Posterior vena cava (tissue), 2 donors: ENCODE results near the gene RNF166. TPM values are rescaled to one million over a fixed set of nuclear protein-coding genes. Genes with fewer than 3 reads are reported as not detected.

ENCODE experiments used
- DNase-seq: peaks from one replicate; pipeline ENCODE4 v3.0.0-alpha.2; 2020; ENCODE audit warnings: low spot score
- intact Hi-C, 2 donors: fragments of 100-400 bp; cut with DNase I; formaldehyde crosslinking; loops; one replicate each; pipeline versions ENCODE4 v1.14.1 to v1.14.2; 2022 to 2023
- microRNA-seq, 2 donors: library from miRNA; unstranded; fragments of <30 nt; microRNA quantifications; one replicate each; pipeline ENCODE4 v1.2.0, GENCODE V29; 2020 to 2021; ENCODE audit warnings: borderline microRNAs expressed in 2 of 2
- total RNA-seq, 2 donors: library from RNA; stranded (reverse); fragmentation: NEBNext Ultra II Directional; extraction: Animal tissue kit (Norgen Biotek cat#: 25700); gene quantifications; one replicate each; pipeline ENCODE4 v1.2.1, GENCODE V29; 2021
- donor health status: DM: yes; HTN: yes; CAD: no.
- donor health status: DM: yes; HTN: yes; CAD: no.

RNF166 gene
- total RNA-seq, 2 donors from 2014 or later, result 16.8 to 19.0 TPM

GRCh38 chr16:88649924-88650748, 56.1 kb downstream of the RNF166 start:
- intact Hi-C loops, result no loop called here
- peak; percentile 86 for DNase-seq

GRCh38 chr16:88649195-88649923, 56.8 kb downstream of the RNF166 start:
- DNase-seq, result no peak
- intact Hi-C loops, result no loop called here

GRCh38 chr16:88647178-88648070, 58.8 kb downstream of the RNF166 start:
- no peak for DNase-seq

More at GRCh38 chr16:88647178-88648070, 58.8 kb downstream of the RNF166 start:
- intact Hi-C loops, result no loop called here

Small RNA genes lying within 50 kb of the gene (microRNA-seq; reads per million reads assigned to microRNA genes)
- 0 to 0.32 reads per million in 2 donors for gene MIR4722

Other genes starting within 250 kb of the RNF166 start
- gene ZC3H18, start 136.0 kb downstream of the RNF166 start, total RNA-seq, result 10 to 100 TPM; 23.2 to 29.1 TPM
- gene IL17C, start 67.8 kb downstream of the RNF166 start, total RNA-seq, result not detected
- 100 to 1,000 TPM in 1 of 2 donors, 10 to 100 TPM in 1; 71.4 to 168 TPM for gene CYBA, start 55.4 kb downstream of the RNF166 start, total RNA-seq
- gene MVD, start 43.3 kb downstream of the RNF166 start, total RNA-seq, result 10 to 100 TPM; 21.6 to 22.6 TPM
- under 1 TPM; 0.43 to 0.56 TPM for gene SNAI3, start 19.9 kb downstream of the RNF166 start, total RNA-seq
- 10 to 100 TPM; 17.2 to 20.4 TPM for gene CTU2, start 95 bp upstream of the RNF166 start, total RNA-seq
- gene PIEZO1, start 78.8 kb upstream of the RNF166 start, total RNA-seq, result 100 to 1,000 TPM in 1 of 2 donors, 10 to 100 TPM in 1; 99.3 to 103 TPM
- gene CDT1, start 97.4 kb upstream of the RNF166 start, total RNA-seq, result 1 to 10 TPM in 1 of 2 donors, under 1 TPM in 1; 0.57 to 2.0 TPM
- gene APRT, start 105.5 kb upstream of the RNF166 start, total RNA-seq, result 10 to 100 TPM; 73.1 to 92.8 TPM
- gene GALNS, start 150.5 kb upstream of the RNF166 start, total RNA-seq, result 10 to 100 TPM; 17.2 to 24.9 TPM
- gene TRAPPC2L, start 150.7 kb upstream of the RNF166 start, total RNA-seq, result 10 to 100 TPM; 28.7 to 47.9 TPM
- not detected for gene PABPN1L, start 160.3 kb upstream of the RNF166 start, total RNA-seq